Measurements from ENCODE around the gene SECTM1.

The SECTM1 gene

DNA sequence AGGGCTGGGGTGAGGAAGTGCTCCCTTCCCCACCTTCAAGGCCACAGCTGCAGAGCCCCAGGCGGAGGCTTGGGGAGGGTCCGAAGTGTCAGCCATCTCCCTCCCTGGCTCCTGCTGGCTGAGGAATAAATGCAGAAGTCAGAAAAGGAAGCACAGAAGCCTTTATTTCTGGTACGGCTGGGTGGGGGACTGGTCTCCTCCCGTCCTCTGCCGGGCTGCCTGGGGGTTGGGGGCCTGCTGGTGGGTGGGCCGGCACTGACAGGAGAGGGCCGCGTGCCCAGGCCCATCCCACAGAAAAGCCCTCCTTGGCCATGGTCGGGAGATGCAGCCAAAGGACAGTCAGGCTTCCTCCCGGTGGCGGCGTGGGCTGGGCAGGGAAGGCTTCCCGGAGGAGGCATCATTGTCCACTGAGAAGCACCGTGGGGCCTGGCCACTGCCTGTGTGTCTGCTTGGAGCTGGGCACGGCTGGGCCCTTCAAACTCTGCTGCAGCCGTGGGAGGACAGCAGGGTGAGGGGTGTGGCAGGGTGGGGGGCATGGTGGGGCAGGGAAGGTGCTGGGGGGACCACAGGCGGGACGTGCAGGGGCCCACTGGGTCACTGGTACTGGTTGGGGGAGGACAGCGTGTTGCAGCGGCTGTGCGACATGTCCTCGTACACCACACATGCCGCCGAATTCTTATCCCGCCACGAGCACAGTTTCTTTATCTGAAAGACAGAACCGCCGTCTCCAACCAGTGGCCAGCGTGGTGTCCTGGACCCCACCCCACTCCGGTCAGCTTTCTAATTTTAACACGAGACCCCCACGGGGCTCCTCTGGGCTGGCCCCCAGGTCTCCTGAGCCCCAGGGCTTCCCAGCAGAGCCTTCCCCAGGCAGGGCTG is 18.6 kb downstream of the SECTM1 start:
- no peak for DNase-seq (ENCODE audit: low spot score)

DNA sequence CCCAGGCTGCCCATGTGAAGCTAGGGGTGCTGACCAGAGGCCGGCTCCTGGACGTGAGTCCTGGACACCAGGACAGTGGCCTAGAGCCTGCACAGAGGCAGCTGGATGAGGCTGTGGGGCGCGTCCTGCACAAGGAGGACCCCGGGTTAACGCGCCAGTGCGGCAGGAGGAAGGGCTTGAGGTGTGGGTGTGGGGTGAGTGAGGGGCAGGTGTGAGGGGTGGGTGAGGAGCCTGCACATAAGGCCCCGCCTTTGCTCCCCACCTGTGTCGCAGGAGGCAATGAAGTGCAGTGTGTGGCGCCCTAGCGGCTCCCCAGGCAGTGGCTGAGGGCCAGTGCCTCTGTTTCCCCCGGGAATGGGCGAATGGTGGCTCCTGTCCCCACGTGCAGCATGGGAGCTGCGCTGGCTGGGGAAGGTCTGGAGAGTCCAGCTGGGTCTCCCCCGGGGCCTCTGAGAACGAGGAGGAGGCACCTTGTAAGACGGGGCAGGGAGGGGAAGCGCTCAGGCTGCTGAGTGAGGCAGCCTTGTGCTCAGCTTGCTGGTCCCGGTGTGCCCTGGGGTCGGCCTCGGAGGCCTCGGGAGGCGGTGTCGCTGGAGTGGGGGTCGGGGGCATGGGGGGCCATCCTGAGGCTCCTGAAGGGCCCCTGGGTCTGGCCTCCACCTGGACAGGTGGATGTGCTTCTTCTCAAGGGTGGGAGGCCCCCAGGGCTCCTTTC is 19.4 kb downstream of the SECTM1 start:
- DNase-seq (ENCODE audit: low spot score), result no peak

DNA sequence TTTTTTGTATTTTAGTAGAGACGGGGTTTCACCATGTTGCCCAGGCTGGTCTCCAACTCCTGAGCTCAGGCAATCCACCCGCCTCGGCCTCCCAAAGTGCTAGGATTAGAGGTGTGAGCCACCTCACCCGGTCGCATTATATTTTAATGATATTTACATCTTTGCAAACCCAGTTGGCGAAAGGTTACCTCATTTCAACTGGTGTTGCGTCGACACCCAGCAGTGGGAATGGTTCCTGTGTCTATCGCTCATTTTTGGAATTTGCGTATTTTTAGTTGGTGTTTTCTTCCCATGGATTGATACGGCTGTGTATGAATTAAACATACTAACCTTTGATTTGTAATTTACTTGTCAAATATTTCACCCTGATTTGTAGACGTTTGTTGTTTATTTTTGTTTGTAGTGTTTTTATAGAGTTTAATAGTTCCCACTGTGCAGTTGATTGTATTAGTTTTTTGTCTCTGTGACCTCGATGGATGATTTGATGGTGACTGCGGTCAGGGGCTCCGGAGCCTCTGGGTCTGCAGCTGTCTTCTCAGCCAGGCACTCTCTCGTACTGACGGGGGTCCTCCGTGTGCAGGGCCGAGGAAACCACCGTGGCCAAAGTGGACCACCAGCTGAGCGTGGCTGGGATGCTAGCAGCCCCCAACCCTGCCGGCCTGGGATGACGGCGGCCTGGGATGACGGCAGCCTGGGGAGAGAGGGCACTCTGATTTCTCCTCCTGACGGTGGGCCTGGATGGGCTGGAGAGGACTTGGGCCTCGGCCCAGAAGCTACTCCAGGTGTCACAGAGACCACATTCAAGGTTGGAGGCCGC is 20.2 kb downstream of the SECTM1 start:
- DNase-seq (ENCODE audit: low spot score), result no peak

DNA sequence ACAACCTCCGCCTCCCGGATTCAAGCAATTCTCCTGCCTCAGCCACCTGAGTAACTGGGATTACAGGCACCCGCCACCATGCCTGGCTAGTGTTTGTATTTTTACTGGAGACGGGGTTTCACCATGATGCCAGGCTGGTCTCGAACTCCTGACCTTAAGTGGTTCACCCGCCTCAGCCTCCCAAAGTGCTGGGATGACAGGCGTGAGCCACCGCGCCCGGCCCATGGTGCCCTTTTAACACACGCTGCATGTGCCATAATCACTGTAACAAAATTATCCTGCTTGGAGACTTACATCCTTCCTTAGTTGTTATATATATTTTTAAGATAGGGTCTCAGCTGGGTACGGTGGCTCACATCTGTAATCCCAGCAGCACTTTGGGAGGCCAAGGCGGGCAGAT is 21.6 kb downstream of the SECTM1 start:
- DNase-seq (ENCODE audit: low spot score), result no peak

DNA sequence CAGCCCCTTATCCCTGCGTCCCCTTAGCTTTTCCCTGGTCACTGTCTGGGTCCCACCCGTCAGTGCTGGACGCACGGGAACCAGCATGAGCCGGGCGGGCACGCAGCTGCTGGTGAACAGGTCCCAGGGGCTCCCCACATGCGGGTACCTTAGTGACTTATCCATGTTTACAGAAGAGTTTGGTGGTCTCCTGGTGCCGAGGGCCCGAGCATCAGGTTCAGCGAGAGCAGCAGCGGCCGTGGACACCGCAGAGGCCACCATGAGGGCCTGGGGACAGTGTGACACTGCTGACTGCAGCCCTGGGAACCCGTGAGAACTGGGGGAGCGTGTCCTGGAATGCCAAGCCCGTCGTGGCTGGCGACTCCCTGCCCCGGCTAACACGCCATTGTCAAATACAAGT is 22.7 kb downstream of the SECTM1 start:
- no peak for DNase-seq (ENCODE audit: low spot score)

DNA sequence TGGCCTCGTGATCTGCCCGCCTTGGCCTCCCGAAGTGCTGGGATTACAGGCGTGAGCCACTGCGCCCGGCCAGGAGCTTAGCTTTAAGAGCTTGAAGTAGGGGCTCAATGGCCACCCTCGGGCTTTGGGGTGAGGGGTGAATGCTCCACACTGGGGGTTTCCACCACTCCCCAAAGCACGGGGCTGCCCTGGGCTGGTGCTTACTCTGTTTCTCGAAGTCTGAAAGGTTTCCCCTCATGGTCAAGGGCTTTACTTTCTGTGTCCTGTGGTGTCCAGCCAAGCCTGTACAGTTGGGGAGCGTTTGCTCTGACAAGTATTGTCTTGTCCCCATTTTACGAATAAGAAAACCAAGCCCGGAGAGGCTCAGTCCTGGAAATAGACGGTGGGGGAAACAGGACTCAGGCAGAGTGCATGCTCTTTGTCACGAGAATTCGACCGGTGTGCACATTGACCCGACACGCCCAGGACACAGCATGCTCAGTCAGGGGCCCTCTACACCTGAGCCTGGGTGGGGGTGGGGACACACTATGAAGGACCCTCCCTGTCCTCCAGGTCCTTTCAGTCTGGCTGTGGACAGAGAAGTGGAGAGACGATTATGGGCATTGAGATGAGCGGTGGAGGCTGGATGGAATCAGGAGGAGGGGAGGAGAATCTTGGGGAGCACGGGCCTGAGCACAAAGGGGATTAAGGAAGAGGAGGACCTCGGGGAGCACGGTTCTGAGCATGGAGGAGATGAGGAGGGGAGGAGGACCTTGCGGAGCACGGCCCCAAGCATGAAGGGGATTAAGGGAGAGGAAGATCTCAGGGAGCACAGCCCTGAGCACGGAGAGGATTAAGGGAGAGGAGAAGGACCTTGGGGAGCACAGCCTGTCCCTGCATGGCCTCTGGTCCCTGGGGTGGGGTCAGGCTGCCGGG is 23.7 kb downstream of the SECTM1 start:
- DNase-seq (ENCODE audit: low spot score), result no peak

DNA sequence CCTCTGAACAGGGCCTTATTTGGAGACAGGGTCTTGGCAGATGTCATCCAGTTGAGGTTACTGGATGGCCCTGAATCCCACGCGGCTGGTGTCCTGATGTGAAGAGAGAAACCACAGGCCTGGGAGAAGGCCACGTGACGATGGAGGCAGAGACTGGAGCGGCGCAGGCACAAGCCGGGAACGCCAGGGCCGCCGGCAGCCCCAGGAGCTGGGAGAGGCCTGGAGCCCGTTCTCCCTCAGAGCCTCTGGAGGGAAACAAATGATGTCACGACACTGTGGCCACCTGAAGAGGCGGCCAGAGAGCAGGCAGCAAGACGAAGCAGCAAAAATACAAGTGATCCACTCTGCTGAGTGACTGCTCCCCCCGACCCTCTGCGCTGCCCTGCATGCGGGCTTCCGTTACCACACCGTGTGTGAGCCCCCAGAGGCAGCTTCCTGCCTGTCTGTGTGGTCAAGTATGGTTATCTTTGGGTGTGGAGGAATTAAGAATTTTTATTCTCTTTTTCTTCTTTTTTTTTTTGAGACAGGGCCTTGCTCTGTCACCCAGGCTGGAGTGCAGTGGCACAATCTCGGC is 27.8 kb downstream of the SECTM1 start:
- no peak for DNase-seq (ENCODE audit: low spot score)

DNA sequence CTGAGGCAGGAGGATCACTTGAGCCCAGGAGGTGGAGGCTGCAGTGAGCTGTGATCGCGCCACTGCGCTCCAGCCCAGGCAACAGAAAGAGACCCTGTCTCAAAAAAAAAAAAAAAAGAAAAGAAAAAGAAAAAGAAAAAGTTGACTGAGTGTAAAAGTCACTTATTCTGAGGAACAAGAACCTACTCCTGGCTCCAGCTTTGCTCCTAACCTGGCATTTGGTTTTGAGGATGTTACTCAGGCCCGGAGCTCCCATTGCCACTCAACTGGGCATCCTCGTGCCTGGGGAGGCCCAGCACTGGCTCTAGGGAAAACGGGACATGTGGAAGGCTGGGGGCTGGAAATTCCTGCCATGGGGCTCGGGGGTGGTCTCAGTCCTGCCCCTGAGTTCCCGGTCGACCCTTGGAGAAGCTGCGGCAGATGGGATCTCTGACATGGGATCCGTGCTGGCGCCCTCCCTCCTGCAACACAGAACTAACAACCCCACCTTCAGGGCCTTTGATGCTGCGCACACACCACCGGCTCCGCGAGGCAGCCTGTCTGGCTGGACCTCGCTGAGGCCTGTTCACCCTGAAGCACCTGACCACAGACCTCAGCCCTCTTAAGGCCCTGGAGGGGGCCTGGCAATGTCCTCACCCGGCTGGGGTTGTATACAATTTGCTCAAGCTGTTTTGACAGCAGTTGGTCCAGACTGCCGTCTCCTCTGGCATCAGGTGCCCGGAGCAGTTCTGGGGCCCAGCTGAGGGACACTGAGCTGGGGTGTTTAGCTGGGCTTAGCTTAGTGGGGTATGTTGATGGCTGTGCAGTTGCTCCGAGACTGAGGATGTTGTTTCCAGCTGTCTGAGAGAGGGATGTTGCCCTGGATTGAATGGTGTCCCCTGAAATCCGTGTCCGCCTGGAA is 28.5 kb downstream of the SECTM1 start:
- no peak for DNase-seq (ENCODE audit: low spot score)

DNA sequence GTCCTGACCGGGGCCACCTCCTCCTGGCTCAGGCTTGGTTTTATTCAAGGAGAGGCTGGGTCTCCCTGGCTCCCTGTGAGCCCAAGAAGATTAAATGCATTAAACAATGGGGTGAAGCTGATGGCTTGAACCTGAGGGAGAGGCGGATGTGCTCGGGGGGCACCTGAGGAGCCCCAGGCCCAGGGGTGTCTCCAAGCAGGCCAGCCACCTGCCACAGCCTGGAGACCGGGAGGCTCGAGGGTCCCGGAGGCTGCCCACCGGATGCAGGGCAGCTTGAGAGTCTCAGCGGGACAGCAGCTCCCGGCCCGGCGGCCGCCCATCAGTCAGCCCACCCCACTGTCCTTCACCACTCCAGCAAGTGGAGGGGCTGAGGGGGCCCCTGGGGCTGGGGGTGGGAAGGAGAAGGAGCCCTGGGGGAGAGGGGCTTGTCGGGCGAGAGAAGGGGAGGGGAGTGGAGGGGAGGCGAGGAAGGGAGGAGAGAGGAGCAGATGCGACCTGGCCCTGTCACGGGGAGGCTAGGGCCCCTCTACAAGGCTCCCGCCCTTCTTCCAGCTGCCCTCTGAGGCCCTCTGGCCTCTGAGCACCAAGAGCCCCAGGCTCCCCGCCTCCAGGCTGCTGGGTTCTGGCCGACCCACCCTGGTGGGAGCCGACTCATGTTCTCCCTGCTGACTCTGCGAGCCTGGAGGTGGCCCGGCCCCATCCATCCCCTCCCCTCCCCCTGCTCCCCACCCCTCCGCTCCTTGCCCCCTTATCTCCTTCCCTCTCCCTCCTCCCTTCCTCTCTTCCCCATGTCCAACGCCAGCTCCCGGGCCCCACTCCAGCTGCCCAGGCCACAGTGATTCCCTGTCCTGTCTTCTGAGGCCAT is 29.4 kb downstream of the SECTM1 start:
- DNase-seq (ENCODE audit: low spot score), result no peak

DNA sequence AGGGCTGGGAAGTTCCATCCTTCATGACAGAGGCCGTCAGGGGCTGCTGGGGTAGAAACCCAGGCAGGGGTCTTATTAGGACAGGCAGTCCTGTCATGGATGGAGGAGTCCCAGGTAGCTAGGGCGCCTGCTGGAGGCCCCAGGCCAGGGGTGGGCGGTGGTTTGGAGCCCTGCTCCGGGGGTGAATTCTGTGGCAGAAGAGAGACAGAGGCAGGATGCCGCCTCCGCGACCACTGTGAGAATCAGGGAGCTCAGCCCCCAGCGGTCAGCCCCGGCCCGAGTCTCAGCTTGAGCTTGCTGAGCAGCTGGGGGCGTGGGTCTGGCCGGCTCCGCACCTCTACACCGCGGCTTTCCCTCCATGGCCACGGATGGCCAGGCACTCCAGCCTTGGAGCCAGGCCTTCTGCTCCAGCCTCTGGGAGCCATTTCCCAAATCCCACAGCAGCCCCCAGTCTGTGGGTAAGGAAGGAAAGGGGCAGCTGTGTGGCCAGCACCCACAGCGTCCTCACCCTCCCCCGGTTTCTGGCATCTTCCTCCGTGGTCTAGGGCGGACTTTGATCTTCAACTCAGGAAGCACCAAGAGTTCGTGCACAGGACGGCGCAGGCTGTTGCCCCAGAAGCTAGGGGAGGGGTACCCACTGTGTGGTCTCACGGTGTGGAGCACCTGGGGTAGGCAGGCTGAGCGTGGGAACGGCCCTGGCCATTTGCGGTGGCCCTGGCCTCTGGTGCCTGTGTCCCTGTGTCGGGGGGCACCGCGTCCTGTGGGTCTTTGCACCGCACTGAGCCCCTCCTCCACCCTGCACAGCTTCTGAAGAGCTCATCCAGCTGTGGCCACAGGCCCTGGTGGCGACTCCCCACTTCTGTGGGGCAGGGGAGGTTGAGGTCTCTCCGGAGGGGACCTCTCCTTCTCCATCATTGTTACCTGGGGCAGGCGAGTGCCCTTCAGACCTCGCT is 30.3 kb downstream of the SECTM1 start:
- no peak for DNase-seq (ENCODE audit: low spot score)

DNA sequence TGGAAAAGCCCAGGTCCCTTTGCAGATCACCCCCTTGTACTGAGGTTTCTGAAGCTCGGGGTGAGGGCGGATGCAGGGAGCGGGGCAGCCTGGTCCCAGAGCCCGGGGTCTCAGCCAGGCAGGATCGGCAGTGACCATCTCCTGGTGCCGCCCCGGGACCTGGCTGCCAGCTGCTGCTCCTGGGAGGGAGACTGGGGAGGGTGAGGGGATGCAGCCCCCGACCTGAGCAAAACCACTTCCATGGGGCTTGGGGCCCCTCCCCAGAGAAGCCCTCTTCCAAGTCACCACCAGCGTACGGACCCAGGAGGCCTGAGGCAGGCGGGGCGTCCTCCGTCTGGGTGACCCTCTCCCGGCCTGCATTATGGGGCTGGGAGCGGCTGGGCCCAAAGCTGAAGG is 31.0 kb downstream of the SECTM1 start:
- no peak for DNase-seq (ENCODE audit: low spot score)

DNA sequence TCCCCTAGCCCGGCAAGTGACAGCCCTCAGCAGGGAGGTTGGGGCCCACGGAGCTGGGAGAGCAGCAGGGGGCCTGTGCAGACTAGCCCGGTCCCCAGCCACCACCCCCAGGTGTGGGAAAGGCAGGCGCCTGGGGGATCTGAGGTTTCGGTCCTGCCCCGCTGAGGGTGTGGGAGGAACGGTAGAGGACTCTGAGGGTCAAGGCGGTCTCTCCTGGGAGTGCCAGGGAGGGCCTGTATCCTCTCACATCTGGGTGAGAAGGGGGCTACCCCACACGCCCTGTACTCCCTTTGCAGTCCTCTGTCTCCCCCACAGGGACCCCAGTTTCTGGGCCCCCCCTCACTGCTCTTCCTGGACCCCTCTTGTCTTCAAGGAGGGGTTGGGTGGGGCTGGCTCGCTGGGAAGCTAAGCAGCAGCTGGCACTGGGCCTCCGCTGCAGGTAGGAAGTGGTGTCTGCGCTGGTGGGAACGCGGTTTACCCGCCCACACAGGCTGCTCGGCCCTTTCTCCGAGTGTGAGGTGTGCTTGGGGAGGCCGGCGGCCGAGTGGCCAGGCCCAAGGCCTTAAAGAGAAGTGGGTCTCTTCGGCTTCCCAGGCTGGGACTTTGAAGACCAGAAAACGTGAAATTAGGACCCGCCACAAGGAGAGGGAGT is 31.5 kb downstream of the SECTM1 start:
- DNase-seq (ENCODE audit: low spot score), result no peak

DNA sequence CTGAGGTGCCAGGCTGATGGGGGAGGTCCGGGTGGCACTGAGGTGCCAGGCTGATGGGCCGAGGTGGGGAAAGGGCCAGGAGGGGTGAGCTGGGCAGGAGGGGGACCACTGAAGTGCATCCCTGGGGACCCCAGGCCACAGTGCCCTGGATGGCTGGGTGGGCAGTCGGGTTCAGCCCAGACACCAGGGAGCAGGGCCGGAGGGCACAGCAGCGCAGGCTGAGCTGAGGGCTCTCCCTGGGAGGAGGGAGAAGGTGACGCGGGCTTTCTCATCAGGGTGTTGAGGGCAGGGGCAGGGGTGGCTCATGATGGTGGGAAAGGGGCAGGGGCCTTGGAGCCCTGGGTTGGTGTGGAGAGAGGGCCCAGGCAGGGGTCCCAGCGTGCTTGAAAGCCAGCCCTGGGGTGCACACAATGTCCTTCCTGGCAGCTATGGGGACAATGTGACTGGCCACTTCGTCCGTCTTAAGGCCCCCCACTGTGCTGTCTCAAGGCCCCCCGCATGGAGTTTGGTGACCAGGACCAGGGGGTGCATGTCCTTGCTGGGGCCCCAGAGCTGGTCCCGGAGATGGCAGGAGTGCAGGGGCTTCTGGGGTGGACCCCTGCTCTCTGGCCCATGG is 32.2 kb downstream of the SECTM1 start:
- DNase-seq (ENCODE audit: low spot score), result no peak

DNA sequence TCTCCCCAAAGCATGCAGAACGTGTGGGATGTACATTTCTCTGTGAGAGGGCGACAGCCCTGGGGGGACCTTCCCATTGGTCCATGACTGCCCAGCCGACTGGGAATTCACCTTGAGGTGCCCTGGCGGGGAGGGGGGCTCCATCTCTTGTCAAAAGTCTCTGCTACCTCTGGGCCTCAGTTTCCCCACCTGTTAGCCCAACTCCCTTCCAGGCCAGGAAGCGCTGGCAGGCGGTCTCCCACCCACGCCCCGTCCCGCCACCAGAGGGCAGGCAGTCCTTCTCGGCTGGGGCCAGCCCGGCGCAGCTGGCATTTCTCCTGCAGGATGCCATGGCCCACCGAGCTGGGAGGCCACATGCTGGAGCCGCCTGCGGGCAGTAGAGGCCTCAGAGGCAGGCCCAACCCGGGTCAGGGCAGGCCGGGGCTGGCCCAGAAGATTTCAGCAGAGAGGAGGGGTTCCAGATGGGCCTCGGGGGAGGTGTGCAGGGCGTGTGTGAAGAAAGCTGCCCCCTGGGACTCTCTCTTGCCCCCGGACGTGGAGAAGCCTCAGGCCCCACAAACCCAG is 32.8 kb downstream of the SECTM1 start:
- no peak for DNase-seq (ENCODE audit: low spot score)

DNA sequence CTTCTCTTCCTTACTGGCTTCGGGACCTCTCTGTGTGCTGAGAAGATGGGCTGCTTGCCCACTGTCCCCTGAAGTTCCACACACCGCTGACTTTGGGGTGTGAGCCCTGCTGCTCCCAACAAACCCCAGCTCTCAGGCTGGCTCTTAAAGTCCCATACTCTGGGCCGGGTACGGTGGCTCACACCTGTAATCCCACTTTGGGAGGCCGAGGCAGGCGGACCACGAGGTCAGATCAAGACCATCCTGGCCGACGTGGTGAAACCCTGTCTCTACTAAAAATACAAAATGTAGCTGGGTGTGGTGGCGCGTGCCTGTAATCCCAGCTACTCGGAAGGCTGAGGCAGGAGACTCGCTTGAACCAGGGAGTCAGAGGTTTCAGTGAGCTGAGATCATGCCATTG is 33.3 kb downstream of the SECTM1 start:
- DNase-seq (ENCODE audit: low spot score), result no peak

DNA sequence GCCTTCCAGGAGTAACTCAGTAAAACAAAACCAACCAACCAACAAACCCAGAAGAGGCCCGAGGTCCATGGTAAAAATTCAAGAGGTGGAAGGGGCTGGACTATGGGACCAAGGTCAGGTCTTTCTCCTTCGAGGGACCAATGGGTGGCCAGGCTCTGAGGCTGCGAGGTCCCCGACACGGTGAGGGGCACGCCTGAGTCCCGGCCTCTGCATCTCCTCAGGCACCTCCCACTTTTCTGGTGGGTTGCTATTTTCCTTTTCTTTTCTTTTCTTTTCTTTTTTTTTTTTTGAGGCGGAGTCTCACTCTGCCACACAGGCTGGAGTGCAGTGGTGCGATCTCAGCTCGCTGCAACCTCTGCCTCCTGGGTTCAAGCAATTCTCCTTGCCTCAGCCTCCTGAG is 34.1 kb downstream of the SECTM1 start:
- DNase-seq (ENCODE audit: low spot score), result no peak
